DOHH2 (cell line): ENCODE results near the gene SRGAP2C.
"Not testable (repeated sequence)": the region's sequence is repeated elsewhere in the genome, so short reads cannot be mapped to it uniquely, and the experiment has no call there.

Experiments used
- EZH2phosphoT487 ChIP-seq: fragments of 200-600 bp; sonication (generic); IDR thresholded peaks from 2 replicates; pipeline ENCODE4 v1.6.1; 2017; ENCODE audit warnings: borderline replicate concordance, mild to moderate bottlenecking, antibody characterized with exemption, low read length, moderate library complexity, mixed read lengths
- TF ChIP-seq, protein P1 (sequence below): fragments of 200-600 bp; sonication (generic); IDR thresholded peaks from one replicate; pipeline ENCODE4 v1.5.1; 2014; ENCODE audit warnings: antibody characterized with exemption, mild to moderate bottlenecking, low read depth, low read length; ENCODE audit not compliant: poor library complexity, severe bottlenecking

DNA sequence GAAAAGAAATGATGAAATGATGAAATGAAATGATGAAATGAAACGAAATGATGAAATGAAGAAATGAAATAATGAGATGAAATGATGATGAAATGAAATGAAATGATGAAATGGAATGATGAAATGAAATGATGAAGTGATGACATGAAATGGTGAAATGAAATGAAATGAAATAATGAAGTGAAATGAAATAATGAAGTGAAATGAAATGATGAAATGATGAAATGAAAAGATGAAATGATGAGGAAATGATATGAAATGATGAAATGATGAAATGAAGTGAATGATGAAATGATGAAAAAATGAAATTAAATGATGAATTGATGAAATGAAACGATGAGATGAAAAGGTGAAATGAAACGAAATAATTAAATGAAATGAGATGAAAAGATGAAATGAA lies 215.3 kb downstream of the SRGAP2C start:
- TF ChIP-seq, protein P1, sequence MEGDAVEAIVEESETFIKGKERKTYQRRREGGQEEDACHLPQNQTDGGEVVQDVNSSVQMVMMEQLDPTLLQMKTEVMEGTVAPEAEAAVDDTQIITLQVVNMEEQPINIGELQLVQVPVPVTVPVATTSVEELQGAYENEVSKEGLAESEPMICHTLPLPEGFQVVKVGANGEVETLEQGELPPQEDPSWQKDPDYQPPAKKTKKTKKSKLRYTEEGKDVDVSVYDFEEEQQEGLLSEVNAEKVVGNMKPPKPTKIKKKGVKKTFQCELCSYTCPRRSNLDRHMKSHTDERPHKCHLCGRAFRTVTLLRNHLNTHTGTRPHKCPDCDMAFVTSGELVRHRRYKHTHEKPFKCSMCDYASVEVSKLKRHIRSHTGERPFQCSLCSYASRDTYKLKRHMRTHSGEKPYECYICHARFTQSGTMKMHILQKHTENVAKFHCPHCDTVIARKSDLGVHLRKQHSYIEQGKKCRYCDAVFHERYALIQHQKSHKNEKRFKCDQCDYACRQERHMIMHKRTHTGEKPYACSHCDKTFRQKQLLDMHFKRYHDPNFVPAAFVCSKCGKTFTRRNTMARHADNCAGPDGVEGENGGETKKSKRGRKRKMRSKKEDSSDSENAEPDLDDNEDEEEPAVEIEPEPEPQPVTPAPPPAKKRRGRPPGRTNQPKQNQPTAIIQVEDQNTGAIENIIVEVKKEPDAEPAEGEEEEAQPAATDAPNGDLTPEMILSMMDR: not testable (repeated sequence)
- TF ChIP-seq EZH2phosphoT487: not testable (repeated sequence)
